ENCODE data around the gene CLTCL1. TPM values are rescaled to one million over a fixed set of nuclear protein-coding genes. Genes with fewer than 3 reads are reported as not detected.
"Not testable (repeated sequence)": the region's sequence is repeated elsewhere in the genome, so short reads cannot be mapped to it uniquely, and the experiment has no call there.

Gene CLTCL1
- total RNA-seq, 1 donor from 2014 or later, result 9.8 TPM

DNA sequence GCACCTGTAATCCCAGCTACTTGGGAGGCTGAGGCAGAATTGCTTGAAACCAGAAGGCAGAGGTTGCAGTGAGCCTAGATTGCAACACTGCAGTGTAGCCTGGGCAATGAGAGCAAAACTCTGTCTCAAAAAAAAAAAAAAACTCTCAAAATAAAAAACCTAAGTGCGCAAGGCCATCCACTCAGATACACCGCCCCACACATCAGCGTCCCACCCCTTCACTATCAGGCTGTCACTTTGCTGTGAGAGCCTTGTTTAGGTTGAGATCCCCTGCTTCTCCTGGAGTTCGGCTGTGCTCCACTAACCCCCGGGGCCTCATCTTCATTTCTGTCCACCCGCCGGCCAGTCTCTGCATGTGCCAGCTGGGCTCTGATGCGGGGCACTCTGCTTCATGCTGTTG lies 125.1 kb downstream of the CLTCL1 start:
- no peak for FAIRE-seq
- DNase-seq (ENCODE audit: low spot score in 2 of 2), result no peak

DNA sequence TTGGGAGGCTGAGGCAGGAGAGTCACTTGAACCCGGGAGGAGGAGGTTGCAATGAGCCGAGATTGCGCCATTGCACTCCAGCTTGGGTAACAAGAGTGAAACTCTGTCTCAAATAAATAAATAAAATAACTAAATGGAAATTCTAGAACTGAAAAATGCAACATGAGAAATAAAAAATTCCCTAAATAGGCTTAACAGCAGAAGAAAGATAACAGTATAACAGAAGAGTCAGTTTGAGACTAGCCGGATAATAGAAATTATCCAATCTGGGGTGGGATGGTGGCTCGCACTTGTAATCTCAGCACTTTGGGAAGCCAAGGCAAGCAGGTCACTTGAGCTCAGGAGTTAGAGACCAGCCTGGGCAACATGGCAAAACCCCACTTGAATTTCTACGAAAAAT lies 127.1 kb downstream of the CLTCL1 start:
- DNase-seq (ENCODE audit: low spot score in 2 of 2) (no peak), FAIRE-seq (no peak)

DNA sequence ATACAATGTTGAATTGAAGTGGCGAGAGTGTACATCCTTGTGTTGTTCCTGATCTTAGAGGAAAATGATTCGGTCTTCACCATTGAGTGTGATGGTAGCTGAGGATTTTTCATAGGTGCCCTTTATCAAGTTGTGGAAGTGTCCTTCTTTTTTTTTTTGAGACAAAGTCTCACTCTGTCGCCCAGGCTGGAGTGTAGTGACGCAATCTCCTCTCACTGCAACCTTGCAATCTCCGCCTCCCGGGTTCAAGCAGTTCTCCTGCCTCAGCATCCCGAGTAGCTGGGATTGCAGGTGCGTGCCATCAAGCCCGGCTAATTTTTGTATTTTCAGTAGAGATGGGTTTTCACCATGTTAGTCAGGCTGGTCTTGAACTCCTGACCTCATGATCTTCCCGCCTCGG lies 132.9 kb downstream of the CLTCL1 start:
- not testable (repeated sequence) for DNase-seq (ENCODE audit: low spot score in 2 of 2); FAIRE-seq

DNA sequence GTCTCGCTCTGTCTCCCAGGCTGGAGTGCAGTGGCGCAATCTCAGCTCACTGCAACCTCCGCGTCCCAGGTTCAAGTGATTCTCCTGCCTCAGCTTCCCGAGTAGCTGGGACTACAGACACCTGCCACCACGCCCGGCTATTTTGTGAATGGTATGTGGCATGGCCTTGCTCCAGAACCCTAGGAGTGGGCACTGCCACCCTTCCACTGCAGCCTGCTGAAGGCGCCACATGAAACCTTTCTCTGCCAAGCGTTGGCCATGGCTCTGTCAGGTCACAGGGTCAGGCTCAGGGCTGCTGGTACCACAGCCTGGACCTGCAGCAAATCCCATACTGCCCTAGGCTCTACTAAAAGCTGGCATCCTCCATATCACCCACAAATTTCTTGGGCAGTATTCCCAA lies 135.4 kb downstream of the CLTCL1 start:
- FAIRE-seq; DNase-seq (ENCODE audit: low spot score in 2 of 2): not testable (repeated sequence)

DNA sequence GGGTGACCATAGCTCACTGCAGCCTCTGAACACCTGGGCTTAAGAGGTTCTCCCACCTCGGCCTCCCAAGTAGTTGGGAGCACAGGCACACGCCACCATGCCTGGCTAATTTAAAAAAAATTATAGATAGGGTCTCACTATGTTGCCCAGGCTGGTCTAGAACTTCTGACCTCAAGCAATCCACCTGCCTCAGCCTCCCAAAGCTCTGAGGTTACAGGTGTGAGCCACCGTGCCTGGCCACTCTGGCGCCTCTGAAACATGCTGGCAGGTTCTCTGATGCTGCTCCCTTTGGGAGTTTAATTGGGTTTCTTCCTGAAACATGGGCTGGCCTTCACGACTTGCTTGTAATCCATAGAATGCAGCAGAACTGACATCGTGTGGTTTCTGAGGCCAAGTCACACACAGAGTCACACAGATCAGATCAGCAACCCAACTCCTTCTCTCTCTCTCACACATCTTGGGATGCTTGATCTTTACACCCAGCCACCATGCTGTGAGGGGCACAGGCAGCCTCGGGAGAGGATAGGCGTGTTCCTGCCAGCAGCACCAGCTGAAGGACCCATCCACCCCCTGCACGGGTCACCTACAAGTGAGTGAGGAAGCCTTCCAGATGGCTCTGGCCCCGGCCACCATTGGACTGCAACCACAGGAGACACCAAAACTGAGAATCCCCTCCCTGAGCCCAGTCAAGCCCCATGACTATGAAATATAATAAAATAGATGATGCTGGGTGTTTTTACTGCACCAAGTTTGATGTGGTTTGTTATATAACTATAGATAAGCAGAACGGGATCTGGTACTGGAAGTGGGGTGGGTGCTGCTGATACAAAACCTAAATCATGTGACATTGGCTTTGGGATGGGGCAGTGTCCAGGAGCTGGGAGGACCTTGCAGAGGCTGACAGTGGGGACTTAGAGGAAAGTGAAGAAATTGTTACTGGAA lies 138.3 kb downstream of the CLTCL1 start:
- DNase-seq (ENCODE audit: low spot score in 2 of 2), result no peak
- FAIRE-seq, result no peak

DNA sequence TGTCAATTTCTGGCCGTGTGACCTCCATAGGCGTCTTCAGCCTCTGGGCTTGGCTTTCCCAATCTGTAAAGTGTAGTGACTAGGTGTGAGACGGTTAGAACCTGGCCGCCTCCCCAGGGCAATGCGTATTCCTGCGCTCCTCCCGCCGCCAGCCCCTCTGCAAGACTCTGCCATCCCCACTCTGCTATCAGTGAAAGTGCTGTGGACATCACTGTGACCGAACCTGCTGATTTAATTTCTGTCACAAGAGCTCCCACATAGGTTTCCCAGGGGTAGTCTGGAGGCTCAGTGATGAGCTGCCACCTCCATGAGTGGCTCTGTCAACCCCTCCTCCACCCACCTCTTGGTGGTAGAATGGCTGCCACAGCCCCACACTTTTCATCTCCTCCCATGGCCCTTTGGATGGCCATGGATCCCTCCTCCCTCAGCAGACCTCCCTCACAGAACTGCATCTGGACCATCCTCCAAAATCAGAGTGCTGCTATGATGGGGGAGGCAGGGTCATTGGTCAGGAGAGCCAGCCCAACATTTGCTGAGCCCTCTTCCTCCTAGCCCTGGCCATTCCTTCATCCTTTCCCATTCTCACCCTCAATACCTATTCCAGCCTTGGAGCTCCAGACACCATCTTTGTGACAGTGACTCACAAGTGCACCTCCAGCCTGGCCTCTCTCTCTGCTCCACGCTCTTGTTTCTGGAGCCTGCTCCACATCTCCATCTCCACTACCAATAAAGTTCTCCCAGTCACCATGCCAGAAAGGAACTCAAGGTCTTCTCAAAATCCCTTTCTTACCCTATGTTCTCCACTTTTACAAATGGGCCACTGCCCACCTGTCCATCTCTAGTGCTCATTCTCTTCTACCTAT lies 140.0 kb downstream of the CLTCL1 start:
- FAIRE-seq, result no peak
- no peak for DNase-seq (ENCODE audit: low spot score in 2 of 2)

DNA sequence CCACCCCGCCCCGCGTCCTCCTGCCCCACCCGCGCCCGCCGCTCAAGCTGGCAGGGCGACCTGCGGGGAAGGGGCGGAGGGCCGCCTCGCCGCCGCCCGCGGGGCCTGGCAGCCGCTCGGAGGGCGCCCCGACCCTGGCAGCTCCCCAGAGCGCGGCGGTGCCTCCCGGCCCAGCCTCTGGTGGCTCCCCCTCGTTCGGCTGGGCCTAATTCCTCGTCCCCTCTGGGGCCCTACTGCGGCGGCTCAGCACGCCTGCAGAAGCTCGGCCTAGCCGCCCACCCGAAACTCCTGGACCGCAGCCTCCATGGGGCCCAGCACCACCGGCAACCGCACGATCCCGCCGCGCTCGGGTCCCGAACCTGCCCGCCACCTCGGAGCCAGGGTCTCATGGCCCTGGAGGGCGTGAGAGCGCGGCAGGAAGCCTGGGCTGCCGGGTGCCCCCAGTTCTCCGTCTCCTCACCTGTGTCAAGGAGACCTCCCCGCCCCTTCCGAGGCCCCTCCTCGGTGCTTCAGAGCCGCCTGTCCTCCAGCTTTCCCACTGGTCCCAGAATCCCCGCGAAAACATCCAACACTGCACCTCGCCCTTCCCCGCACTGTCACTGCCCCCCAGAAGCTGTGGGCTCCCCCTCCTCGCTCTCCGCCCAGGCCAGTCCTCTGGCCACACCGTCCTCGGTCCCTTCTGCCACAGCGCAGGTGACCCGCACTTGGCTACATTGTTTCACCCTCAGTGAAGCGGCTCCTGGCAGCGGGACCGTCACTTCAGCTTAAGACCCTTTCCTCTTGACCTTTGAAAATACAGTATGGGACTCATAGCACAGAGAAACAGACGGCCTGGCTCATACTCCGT lies 140.8 kb downstream of the CLTCL1 start:
- FAIRE-seq, result no peak
- no peak for DNase-seq (ENCODE audit: low spot score in 2 of 2)

DNA sequence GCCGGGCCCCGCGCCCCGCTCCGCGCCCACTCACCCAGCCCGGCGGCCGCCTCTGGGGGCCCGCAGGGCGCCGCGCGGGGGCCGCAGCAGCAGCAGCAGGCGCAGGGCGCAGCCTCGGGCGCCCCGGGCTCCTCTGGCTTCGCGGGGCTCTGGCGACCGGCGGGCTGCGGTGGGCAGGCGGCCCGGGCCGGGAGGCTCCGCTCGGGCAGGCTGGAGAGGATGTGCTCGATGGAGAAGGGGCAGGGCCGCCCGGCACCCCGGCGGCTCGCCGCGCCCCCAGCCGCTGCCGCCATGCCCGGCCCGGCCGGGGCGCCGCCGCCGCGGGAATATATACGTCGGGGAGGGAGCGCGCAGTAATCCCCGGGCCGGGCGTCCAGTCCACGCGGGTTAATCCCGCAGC lies 141.5 kb downstream of the CLTCL1 start, which contains the start of gene GSC2:
GSC2 (minus strand) TSS at position 302 of the 400 bp plus-strand sequence; CDS start at position 293, 9 bp downstream.
- no peak for FAIRE-seq
- DNase-seq (ENCODE audit: low spot score in 2 of 2), result no peak

DNA sequence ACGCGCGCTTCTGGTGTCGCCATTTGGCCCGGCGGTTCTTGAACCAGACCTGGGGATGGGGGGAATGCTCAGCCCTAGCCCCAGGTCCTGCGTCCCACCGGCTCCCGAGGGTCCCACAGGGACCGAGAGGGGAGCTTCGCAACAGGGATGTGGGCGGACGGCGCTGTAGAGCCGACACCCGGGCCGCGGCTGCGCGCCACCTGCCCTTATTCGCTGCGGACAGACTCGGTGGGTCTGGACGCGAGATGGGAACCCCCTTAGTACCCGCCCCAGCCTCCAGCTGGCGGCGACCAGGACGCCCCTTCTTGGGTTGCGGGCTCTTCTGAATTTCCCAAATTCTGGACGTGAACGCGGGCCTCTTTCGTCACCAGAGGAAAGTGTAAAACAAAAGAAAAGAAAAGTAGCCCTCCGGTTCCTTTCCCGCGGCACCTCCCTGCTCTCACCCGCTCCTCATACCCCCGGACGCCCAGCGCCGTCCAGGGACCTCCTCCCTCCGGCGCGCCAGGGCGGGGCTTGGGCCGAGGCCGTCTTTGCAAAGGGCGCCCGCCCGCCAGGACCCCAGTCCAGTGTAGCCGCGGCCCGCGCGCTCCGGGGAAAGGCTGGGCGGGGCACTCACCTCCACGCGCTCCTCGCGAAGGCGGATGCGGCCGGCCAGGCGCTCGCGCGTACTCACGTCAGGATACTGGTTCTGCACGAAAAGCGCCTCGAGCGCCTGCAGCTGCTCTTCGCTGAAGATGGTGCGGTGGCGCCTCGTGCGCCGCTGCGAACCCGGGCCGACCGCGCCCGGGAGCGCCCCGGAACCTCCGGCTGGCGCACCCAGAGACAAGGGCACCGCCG lies 142.3 kb downstream of the CLTCL1 start:
- FAIRE-seq (no peak), DNase-seq (ENCODE audit: low spot score in 2 of 2) (no peak)

DNA sequence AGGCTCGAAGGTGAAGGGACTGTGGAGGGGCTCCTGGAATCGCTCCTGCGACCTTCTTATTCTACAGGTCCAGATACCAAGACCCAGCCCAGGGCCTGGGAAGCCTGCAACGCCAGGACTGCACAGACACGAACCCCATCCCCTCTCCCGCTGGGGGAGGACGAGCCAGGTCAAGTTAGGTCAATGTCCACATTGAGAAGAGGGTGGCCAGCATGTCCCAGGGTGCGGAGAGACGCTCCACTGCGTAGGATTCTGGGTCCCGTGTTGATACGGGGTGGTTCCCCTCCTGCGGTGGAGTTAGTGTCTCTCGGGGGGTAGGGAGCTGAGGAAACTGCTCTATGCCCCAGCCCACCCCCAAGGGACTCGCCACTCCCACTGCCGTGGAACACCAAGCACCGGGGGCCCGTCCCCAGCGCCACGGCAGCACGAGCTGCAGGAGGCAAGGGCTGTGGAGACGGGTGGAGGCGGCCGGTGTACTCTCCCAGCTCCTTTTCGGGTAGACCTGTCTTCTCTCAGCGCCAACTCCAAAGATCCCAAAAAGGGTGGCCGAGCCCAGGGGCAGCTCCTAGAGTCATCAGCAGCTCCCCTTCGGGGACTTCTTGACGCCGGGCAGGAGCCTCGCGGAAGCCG lies 143.0 kb downstream of the CLTCL1 start:
- no peak for DNase-seq (ENCODE audit: low spot score in 2 of 2)
- no peak for FAIRE-seq

DNA sequence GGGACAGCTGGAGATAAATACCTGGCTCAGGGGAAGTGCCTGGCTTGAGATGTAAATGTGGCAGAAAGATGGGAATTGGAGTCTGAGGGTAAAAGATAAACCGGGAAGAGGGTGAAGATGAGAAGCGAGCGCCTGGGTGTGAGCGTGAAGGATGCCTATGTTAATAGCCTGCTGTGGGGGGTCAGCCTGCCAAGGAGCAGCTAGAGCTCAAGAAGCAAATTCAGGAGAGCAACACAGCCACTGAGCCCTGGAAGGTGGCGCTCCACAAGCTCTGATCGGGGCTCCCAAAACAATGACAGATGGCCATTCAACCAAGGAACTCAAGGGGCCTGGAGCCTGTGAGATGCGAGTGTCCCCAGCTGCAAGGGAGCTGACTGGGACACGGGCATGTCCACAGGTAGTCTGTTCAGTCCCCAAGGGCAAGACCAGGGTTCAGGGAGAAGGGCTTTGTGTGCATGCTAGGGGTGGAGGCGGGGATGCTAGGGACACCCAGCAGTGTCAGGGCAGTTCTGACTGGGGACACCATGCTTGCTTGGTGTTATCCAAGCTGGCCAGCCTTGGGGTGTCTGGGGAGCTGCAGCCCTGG lies 144.2 kb downstream of the CLTCL1 start:
- FAIRE-seq (no peak), DNase-seq (ENCODE audit: low spot score in 2 of 2) (no peak)

DNA sequence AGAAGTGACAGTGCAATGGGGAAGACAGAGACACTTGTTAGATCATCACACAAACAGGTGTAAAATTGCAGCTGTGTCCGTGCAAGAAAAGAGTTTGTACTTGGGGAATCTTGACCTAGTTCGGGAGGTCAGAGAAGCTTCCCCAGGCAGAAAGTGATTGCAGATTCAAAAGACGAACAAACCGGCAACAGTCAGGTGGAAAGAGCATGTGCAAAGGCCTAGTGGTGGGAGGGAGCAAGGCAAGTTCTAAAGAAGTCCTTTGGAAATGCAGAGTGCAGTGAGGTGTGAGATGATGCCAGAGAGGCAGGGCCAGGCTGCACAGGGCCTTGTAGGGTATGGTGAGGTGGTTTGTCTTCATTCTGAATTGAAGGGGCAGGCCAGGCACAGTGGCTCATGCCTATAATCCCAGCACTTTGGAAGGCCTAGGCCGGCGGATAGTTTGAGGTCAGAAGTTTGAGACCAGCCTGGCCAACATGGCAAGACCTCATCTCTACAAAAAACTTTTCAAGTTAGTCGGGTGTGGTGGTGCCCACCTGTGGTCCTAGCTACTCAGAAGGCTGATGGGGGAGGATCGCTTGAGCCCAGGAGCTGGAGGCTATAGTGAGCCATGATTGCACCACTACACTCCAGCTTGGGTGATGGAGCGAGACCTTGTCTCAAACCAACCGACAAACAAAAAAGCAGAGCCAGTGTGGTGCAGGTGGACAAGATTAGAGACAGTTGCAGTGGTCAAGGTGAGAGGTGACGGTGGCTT lies 145.1 kb downstream of the CLTCL1 start:
- DNase-seq (ENCODE audit: low spot score in 2 of 2) (no peak), FAIRE-seq (no peak)

DNA sequence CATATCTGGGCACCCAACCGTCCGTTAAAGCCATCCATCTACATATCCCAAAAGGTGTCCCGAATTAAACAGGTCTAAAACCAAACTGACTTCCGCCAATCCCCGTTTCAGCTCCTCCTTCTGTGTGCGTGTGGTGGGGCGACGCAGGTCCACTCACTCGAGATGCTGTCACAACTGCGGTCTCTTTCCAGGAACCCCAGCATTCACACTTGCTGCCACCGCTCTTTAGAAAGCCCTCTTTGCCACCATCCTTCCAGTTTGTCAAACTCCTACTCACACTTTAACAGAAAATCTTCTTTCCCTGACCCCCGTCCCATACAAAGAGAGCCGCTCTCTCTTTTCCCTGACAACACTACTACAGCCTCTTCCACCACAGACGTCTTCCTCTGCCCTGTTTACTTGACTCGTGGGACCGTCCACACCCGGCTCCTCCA lies 147.5 kb downstream of the CLTCL1 start:
- FAIRE-seq, result no peak
- peak in 1 of 2 donors; percentile 50 for DNase-seq (ENCODE audit: low spot score in 2 of 2)

DNA sequence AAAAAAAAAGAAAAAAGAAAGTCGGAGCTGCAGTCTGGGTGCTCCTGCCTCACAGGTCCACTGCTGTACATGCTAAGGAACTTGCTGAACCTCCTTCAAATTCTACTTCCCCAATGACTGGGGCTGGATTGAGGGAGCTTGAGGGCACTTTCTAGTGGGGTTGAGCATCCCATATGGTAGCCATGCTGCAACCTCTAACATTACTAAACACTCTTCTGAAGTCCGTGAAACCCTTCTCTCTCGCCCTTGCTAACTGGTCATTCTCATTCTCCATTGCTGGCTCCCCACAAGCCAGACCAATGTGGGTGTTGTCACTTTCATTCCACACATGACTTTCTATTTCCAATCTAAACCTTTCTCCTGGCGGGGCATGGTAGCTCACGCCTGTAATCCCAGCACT lies 148.3 kb downstream of the CLTCL1 start:
- no peak for FAIRE-seq

DNA sequence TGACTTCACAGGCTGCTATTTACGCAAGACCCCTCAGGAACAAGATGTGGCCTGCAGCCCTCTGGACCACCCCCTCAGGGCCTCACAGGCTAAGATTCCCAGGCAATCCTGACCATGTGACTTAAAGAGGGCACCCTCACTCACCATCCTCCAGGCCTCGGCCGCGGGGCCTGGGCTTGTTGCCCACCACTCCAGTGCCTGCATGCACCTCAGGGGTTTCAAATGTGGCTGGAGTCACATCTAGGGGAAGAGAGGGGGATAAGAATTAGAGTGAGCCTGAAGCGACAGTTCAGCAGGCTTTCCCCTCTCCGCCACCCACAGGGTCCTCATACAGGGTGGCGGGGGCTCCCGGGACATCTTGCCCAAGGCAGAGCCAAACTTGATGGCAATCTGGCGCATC lies 149.1 kb downstream of the CLTCL1 start:
- no peak for FAIRE-seq

More for the DNA sequence above, 148.3 kb downstream of the CLTCL1 start:
- DNase-seq (ENCODE audit: low spot score in 2 of 2), result no peak

DNA sequence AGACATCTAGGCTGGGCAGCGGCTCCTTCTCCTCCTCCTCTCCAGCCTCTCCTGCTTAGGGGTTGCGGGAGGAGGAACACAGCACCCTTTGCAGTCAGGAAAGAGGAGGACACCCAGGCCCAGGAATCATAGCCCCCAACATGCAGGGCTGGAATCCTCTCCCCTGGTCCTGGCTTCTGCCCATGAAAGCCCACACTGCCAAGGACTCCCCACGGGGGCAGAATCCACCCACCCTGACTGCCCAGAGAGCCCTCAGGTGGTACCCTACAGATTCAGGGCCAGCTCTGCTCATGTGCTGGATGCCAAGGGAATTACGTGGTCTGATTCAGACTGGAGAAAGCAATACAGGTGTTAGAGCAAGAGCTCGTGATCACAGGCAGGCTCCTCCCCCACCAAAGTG lies 151.5 kb downstream of the CLTCL1 start:
- no peak for FAIRE-seq

More for the DNA sequence above, 149.1 kb downstream of the CLTCL1 start:
- no peak for DNase-seq (ENCODE audit: low spot score in 2 of 2)

DNA sequence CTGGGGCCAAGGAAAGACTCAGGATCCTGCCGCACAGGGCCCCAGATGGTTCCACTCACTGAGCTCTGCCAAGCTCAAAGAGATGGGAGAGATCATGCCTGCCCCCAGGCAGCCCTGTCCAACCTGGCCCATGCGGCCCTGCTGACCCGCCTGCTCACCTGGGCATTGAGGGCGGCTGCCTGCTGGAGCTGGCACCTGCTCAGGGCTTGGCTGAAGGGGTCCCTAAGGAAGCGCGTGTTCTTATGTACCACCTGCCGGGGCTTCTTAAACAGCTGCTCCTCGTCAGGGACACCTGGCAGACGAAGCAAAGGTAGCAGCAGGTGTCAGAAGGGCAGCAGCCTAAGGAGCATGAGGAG lies 152.5 kb downstream of the CLTCL1 start:
- DNase-seq (ENCODE audit: low spot score in 2 of 2) (no peak), FAIRE-seq (no peak)

More for the DNA sequence above, 151.5 kb downstream of the CLTCL1 start:
- no peak for DNase-seq (ENCODE audit: low spot score in 2 of 2)
